Adrenal gland (tissue), 5 donors: Measurements from ENCODE around the gene PARVB.

Experiments used
- CTCF ChIP-seq, 6 experiments: fragments of 450-650 bp in 4 of 6; fragments of 200-600 bp in 2 of 6; sonication (generic) in 1 of 6; IDR thresholded peaks; 1 replicate in 5 of 6; 2 replicates in 1 of 6; pipeline versions ENCODE4 v1.5.1 to v1.8.0; 2016 to 2021; ENCODE audit warnings: antibody characterized with exemption in 6 of 6, mild to moderate bottlenecking in 2 of 6, moderate library complexity in 1 of 6
- POLR2A ChIP-seq, 2 donors: fragments of 450-650 bp; IDR thresholded peaks; one replicate each; pipeline ENCODE4 v1.6.1; 2017; ENCODE audit warnings: antibody characterized with exemption in 2 of 2, mild to moderate bottlenecking in 2 of 2, moderate library complexity in 1 of 2
- donor health status: DM: no; HTN: no; CAD: no.

- TF ChIP-seq POLR2A (IDR thresholded peaks at IDR 0.05): no peak
- no peak for TF ChIP-seq CTCF (IDR thresholded peaks at IDR 0.05)
Observed at GRCh38 chr22:44183287-44183588, 159.1 kb downstream of the PARVB start.
